ENCODE measurements around the gene GRIK2. TPM values are rescaled to one million over a fixed set of nuclear protein-coding genes. Genes with fewer than 3 reads are reported as not detected.

GRIK2 gene
- total and polyA plus RNA-seq, 2 of the 4 experiments (the other 2 are of a cell fraction) = 8.2 to 15.2 TPM

GRCh38 chr6:101352316-101352715 lies 41.2 kb upstream of the GRIK2 start:
- H3K4me2 ChIP-seq (ENCODE audit: low read depth, low read length) = no peak overlapping the region
- no peak overlapping the region for H3K9ac ChIP-seq (ENCODE audit: low read depth, low read length)
- no peaks in the 10 kb centered on the region; the same call in 1 of the 2 replicates for H3K27me3 ChIP-seq (ENCODE audit: control insufficient read depth, insufficient read depth, low read length)
- H3K9me1 ChIP-seq (ENCODE audit: insufficient read depth, low read length) = no peaks in the 10 kb centered on the region
- no peak overlapping the region for H3K14ac ChIP-seq (replicated peaks; ENCODE audit: low read depth, low read length)
- H2BK120ac ChIP-seq (ENCODE audit: low read depth, low read length) = no peak overlapping the region
- H2AFZ ChIP-seq (replicated peaks; ENCODE audit: low read length, poor library complexity) = no peak overlapping the region
- ATAC-seq (ENCODE audit: low read depth) (no peak), DNase-seq (no peak)
- WGBS, 2 experiments (ENCODE audit: extremely low coverage in 2 of 2, insufficient read length in 1 of 2) = no CpG with 5 or more reads among the region's 4 CpGs
- H4K20me1 ChIP-seq (ENCODE audit: insufficient read depth, low read length) = no peaks in the 10 kb centered on the region
- no peak overlapping the region for H2AK9ac ChIP-seq (replicated peaks; ENCODE audit: low read depth, low read length, poor library complexity)
- H3K36me3 ChIP-seq (ENCODE audit: control insufficient read depth, insufficient read depth, low read length) = no peaks in the 10 kb centered on the region
- no peaks in the 10 kb centered on the region for H3K79me1 ChIP-seq (ENCODE audit: low read depth in 1 of 2, low read length in 2 of 2)
- no peak overlapping the region for H4K91ac ChIP-seq (ENCODE audit: insufficient read depth, low read depth, low read length)
- no peak overlapping the region for H3K56ac ChIP-seq (ENCODE audit: extremely low read depth, insufficient read depth, low read length)
- BruUV-seq (replicated peaks) = no TSS peak
- no peak overlapping the region for H3K4ac ChIP-seq (ENCODE audit: low read depth, low read length)
- intact Hi-C loops (cut with micrococcal nuclease) = no loop called here
- no peak overlapping the region for H4K5ac ChIP-seq (ENCODE audit: low read depth, low read length)
- ChIA-PET CTCF (interaction anchor here (0.8 kb wide), 1 partner anchor 9 kb away, joined by 3 read pairs; no protein-coding TSS in a partner anchor), POLR2A (ENCODE audit: unreplicated experiment) (no interaction called here)
- no peak overlapping the region for H3K27ac ChIP-seq (ENCODE audit: insufficient read depth, low read length)
- no peak overlapping the region for H3K18ac ChIP-seq (ENCODE audit: low read depth, low read length)
- H3K4me1 ChIP-seq (ENCODE audit: control insufficient read depth, insufficient read depth, low read length) = no peaks in the 10 kb centered on the region
- H3K9me3 ChIP-seq (ENCODE audit: control insufficient read depth, insufficient read depth, low read length) = no peaks in the 10 kb centered on the region
- TF ChIP-seq MAFK (IDR thresholded peaks at IDR 0.05; ENCODE audit: low read depth, low read length) = no peak
- no peak for TF ChIP-seq CTCF (conservative IDR thresholded peaks at IDR 0.05; ENCODE audit: low read depth, low read length)
- TF ChIP-seq USF2 (IDR thresholded peaks at IDR 0.05; ENCODE audit: low read depth, low read length) = no peak
- no peak for TF ChIP-seq RFX5 (IDR thresholded peaks at IDR 0.05; ENCODE audit: low read depth, low read length)
- no peak for TF ChIP-seq BHLHE40 (IDR thresholded peaks at IDR 0.05; ENCODE audit: low read depth, low read length)
- TF ChIP-seq ELK1 (IDR thresholded peaks at IDR 0.05; ENCODE audit: borderline replicate concordance, low read depth, low read length) = no peak
- in situ Hi-C loops (cut with MboI; ENCODE audit: low sequenced_read_pairs) = no loop called here
- H2BK5ac ChIP-seq (ENCODE audit: low read depth, low read length, poor library complexity, severe bottlenecking) = no peak overlapping the region
- H2AK5ac ChIP-seq (ENCODE audit: low read depth, low read length) = no peak overlapping the region
- dilution Hi-C loops (cut with HindIII; ENCODE audit: low sequenced_read_pairs, unreplicated experiment) = no loop called here
- no peak overlapping the region for H4K8ac ChIP-seq (ENCODE audit: low read depth in 2 of 2, low read length in 2 of 2)
- no peak overlapping the region for H3K23ac ChIP-seq (ENCODE audit: low read depth, low read length)
- no peak overlapping the region for H2BK20ac ChIP-seq (ENCODE audit: low read depth, low read length)
- no peak overlapping the region for H3K4me3 ChIP-seq (ENCODE audit: insufficient read depth, low read depth, low read length)
- no peak overlapping the region for H2BK15ac ChIP-seq (ENCODE audit: low read depth, low read length)

Data from IMR-90 (cell line).